ENCODE measurements around the gene QSOX2. TPM values are rescaled to one million over a fixed set of nuclear protein-coding genes. Genes with fewer than 3 reads are reported as not detected.

The QSOX2 gene
- total RNA-seq, 3 donors from 2014 or later (not counting 1 experiment from before 2014, with no cell fraction given): 10.8 to 16.7 (median 16.6) TPM

GRCh38 chr9:136185596-136186366, 59.8 kb downstream of the QSOX2 start:
- intact Hi-C loops (cut with micrococcal nuclease): no loop called here
- Histone ChIP-seq H3K27ac (ENCODE audit: low read length) (no peak overlapping the region), H3K4me3 (ENCODE audit: low read length) (no peak overlapping the region), H3K9me3 (ENCODE audit: control insufficient read depth, insufficient read depth, low read length) (no peaks in the 10 kb centered on the region), H3K4me1 (ENCODE audit: control insufficient read depth, insufficient read depth, low read length) (no peaks in the 10 kb centered on the region), H3K36me3 (ENCODE audit: control insufficient read depth, insufficient read depth, low read length) (no peaks in the 10 kb centered on the region), H3K27me3 (ENCODE audit: control insufficient read depth, insufficient read depth, low read length) (no peaks in the 10 kb centered on the region)
- Mint-ChIP-seq H3K27me3 (ENCODE audit: low read depth in 2 of 2) (peaks cover 3 to 18% of the 10 kb centered on the region in 2 donors), H3K4me3 (no peak overlapping the region), H3K9me3 (no peaks in the 10 kb centered on the region), H3K27ac (no peak overlapping the region), H3K4me1 (no peaks in the 10 kb centered on the region), H3K36me3 (no peaks in the 10 kb centered on the region)
- 74% methylated on average over 32 of the region's 32 CpGs for WGBS (ENCODE audit: insufficient coverage)
- TF ChIP-seq CTCF (IDR thresholded peaks at IDR 0.05): no peak
- ATAC-seq (no peak), DNase-seq (no peak)

GRCh38 chr9:136185066-136185465, 60.5 kb downstream of the QSOX2 start:
- 66% methylated on average over 19 of the region's 19 CpGs for WGBS (ENCODE audit: insufficient coverage)
- Mint-ChIP-seq H3K4me1 (no peaks in the 10 kb centered on the region), H3K4me3 (no peak overlapping the region), H3K27me3 (ENCODE audit: low read depth in 2 of 2) (peaks cover 0 to 10% of the 10 kb centered on the region in 2 donors), H3K36me3 (no peaks in the 10 kb centered on the region), H3K27ac (no peak overlapping the region), H3K9me3 (no peaks in the 10 kb centered on the region)
- DNase-seq: no peak
- Histone ChIP-seq H3K27ac (ENCODE audit: low read length) (no peak overlapping the region), H3K9me3 (ENCODE audit: control insufficient read depth, insufficient read depth, low read length) (no peaks in the 10 kb centered on the region), H3K4me3 (ENCODE audit: low read length) (no peak overlapping the region), H3K4me1 (ENCODE audit: control insufficient read depth, insufficient read depth, low read length) (no peaks in the 10 kb centered on the region), H3K36me3 (ENCODE audit: control insufficient read depth, insufficient read depth, low read length) (no peaks in the 10 kb centered on the region), H3K27me3 (ENCODE audit: control insufficient read depth, insufficient read depth, low read length) (no peaks in the 10 kb centered on the region)
- intact Hi-C loops (cut with micrococcal nuclease): no loop called here
- TF ChIP-seq CTCF (IDR thresholded peaks at IDR 0.05): no peak
- ATAC-seq: no peak

GRCh38 chr9:136182850-136183422, 62.7 kb downstream of the QSOX2 start:
- no peaks in the 10 kb centered on the region for H3K36me3 ChIP-seq (ENCODE audit: control insufficient read depth, insufficient read depth, low read length)
- H3K4me1 ChIP-seq (ENCODE audit: control insufficient read depth, insufficient read depth, low read length): no peaks in the 10 kb centered on the region
- no peaks in the 10 kb centered on the region for H3K9me3 ChIP-seq (ENCODE audit: control insufficient read depth, insufficient read depth, low read length)
- Mint-ChIP-seq H3K4me1 (no peaks in the 10 kb centered on the region), H3K36me3 (no peaks in the 10 kb centered on the region), H3K27me3 (ENCODE audit: low read depth in 2 of 2) (peaks cover 0 to 10% of the 10 kb centered on the region in 2 donors), H3K27ac (no peak overlapping the region), H3K4me3 (no peak overlapping the region), H3K9me3 (no peaks in the 10 kb centered on the region)
- DNase-seq (no peak), ATAC-seq (no peak)
- H3K4me3 ChIP-seq (ENCODE audit: low read length): no peak overlapping the region
- no peak overlapping the region for H3K27ac ChIP-seq (ENCODE audit: low read length)
- 87% methylated on average over 18 of the region's 18 CpGs for WGBS (ENCODE audit: insufficient coverage)
- no peaks in the 10 kb centered on the region for H3K27me3 ChIP-seq (ENCODE audit: control insufficient read depth, insufficient read depth, low read length)
- TF ChIP-seq CTCF (IDR thresholded peaks at IDR 0.05): no peak
- intact Hi-C loops (cut with micrococcal nuclease): no loop called here
